Measurements from ENCODE around the gene WASHC2A. TPM values are rescaled to one million over a fixed set of nuclear protein-coding genes. Genes with fewer than 3 reads are reported as not detected.
"Not testable (repeated sequence)": the region's sequence is repeated elsewhere in the genome, so short reads cannot be mapped to it uniquely, and the experiment has no call there.

Gene WASHC2A
- polyA plus RNA-seq, 3 donors: 10.7 to 22.0 (median 16.4) TPM

GRCh38 chr10:50131245-50131965, 63.7 kb downstream of the WASHC2A start:
- WGBS, 3 donors: 89 to 94% (median 91%) methylated on average over 7 to 8 of the region's 8 CpGs
- not testable (repeated sequence) for H3K27ac ChIP-seq (ENCODE audit: low read depth, low read length)

DNA sequence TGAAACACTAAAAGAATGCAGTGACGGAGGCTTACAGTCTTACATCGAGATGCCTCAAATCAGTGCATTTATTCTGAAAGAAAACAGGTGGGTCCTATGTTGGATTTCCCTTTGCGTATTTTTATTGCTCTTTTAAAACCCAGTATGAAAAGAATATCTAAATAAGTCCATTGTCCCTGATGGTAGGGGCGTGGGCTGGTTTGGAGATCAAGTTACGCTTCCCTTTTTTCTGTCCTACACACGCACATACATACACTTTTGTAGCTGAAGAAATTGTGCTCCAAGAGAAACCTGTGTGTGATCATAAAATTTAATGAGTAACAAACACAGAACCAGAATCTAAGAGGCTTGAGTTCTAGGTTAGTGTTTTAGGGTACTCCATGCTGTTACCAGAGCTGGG, 64.6 kb downstream of the WASHC2A start:
- 92 to 94% (median 93%) methylated on average over 6 of the region's 6 CpGs for WGBS, 3 donors
- H3K27ac ChIP-seq (ENCODE audit: low read depth, low read length): not testable (repeated sequence)

GRCh38 chr10:50132841-50133240, 65.1 kb downstream of the WASHC2A start:
- not testable (repeated sequence) for H3K27ac ChIP-seq (ENCODE audit: low read depth, low read length)
- 89 to 97% (median 95%) methylated on average over 3 of the region's 3 CpGs for WGBS, 3 donors

DNA sequence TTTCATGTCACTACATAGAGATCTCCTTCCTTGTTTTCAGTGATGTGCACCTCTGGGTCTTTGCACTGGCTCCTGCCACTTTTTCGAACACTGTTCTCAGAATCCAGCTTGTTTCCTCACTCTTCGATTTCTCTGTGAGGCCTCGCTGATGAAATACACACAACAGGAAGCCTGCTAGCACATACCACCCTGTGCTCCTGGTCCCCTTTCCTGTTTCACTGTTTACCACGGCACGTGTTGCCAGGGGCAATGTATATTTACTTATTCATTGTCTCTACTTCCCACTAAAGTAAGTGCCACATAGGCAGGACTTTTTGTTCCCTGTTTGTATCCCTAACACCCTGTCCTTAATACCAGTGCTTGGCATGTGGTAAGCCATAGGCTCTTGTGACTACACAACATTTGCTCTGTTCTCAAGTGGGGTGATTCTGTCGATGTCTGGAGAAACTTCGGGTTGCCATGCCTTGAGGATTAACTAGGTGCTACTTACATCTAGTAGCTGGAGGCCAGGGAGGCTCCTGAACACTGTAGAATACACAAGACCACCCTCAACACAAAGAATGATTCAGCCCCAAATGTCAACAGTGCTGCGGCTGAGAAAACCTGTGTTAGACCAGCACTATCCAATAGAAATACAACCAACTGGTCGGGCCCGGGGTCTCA, 75.9 kb downstream of the WASHC2A start:
- WGBS, 3 donors: 46 to 54% (median 47%) methylated on average over 9 to 10 of the region's 10 CpGs
- H3K27ac ChIP-seq (ENCODE audit: low read depth, low read length): not testable (repeated sequence)

DNA sequence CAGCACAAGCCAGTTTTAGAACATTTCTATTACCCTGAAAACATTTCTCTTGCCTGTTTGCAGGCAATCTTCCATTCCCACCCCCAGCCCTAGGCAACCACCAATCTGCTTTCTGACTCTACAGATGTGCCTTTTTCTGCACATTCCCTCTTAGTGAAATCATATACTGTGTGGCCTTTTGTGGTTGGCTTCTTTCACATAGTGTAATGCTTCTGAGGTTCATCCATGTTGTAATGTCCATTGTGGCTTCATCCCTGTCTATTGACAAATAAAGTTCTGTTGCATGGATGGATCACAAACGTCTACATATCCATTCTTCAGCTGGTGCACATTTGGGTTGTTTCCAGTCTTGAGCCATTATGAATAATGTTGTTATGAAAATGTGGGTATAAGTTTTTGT, 77.8 kb downstream of the WASHC2A start:
- H3K27ac ChIP-seq (ENCODE audit: low read depth, low read length): not testable (repeated sequence)
- 0% methylated on average over 1 of the region's 1 CpG for WGBS, 3 donors

- no peak overlapping the region for H3K27ac ChIP-seq (ENCODE audit: low read depth, low read length)
- WGBS, 3 donors: 2 to 6% (median 2%) methylated on average over 34 of the region's 34 CpGs
Measured at GRCh38 chr10:50152792-50153272, 85.1 kb downstream of the WASHC2A start.

DNA sequence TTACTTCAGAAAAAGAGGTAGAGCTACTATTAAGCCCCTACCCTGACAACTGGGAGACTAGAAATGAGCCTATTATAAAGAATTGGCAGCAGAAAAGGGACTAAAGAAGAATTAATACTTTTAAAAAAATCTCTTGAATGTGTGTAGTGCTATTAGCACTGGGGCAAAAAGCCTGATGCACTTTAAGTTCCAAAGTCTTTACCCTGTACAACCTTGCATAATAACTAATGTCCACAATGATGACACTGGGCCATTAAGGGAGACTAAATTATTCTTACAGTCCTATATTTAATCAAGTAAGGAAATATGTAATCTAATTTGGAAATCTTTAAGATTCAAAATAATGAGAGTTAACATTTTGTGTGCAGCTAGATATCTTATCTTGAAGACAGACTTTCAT, 90.1 kb downstream of the WASHC2A start:
- H3K27ac ChIP-seq (ENCODE audit: low read depth, low read length): not testable (repeated sequence)

DNA sequence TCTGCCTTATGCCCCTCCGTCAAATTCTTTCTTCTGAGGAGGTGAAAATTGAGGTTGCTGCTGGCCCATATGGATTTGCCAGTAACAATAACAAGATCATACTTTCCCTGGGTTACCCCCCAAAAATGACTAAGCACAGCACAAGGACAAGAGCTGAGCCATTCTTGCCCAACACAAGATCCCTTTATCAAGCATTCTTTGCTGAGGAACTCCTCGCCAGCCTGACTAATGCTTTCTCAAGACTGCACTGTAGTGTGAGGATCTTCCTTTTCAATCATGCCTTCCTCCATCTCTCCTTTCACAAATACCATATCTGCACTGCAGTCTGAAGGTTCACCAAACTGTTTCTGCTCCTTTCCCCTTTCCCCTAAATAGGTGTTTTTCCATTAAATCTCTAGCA, 92.1 kb downstream of the WASHC2A start:
- not testable (repeated sequence) for H3K27ac ChIP-seq (ENCODE audit: low read depth, low read length)
- 79 to 83% (median 82%) methylated on average over 2 of the region's 2 CpGs for WGBS, 3 donors

DNA sequence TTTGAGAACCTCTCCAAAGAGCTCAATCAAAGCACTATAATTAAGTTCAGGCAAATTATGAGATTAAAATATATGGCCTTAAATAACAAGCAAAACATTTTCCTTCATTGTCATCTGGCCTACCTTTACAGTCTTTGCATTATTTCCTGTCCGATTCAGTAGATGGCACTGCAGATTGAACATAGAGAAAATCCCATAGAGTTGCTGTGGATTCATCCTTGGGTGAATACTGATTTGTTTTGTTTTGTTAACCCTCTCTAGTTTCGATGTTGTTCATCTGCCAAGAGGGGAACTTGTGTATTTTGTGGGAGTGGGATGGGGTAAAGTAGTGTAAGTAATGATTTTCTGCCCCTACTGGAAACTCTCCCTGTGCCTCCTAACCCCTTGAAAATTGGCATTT, 97.3 kb downstream of the WASHC2A start:
- H3K27ac ChIP-seq (ENCODE audit: low read depth, low read length): not testable (repeated sequence)
- 57 to 65% (median 60%) methylated on average over 2 of the region's 2 CpGs for WGBS, 3 donors

DNA sequence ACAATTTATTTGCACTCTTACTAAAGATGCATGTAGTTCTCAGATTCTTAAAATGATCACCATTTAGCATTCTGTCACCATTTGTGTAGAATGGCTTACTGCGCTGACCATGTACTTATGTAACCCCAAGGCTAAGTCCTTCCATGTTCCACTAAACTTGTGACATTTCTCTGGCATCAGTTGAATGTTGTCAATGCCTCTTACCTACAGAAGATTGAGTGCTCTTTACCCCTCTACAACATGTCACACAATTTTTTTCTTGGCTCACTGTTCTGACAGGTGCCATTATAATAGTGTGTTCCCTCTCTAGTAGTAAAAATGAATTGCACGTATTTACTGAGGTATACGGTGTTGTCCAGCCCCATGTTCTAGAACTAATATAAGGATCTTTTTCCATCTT, 100.1 kb downstream of the WASHC2A start:
- WGBS, 3 donors: 89 to 97% (median 96%) methylated on average over 3 of the region's 3 CpGs
- not testable (repeated sequence) for H3K27ac ChIP-seq (ENCODE audit: low read depth, low read length)

DNA sequence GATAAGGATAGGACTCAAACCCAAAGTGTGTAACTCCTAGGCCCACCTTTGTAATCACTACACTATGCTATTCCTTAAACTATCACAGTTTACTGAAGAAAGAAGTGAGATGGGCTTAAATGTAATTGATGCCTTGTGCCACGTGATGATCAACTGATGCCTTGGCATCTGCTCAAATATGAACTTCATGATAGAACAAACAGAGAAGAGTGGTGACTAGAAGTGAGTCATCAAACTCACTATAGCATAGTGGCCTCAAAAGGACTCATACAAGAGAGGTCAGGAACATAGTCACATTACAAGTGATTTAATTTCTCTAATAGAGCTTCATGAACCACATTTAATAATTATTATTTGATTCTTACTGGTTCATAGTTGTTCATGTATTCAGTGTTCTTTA, 101.8 kb downstream of the WASHC2A start:
- H3K27ac ChIP-seq (ENCODE audit: low read depth, low read length): not testable (repeated sequence)
- 57 to 88% (median 88%) methylated on average over 1 of the region's 1 CpG for WGBS, 3 donors

- WGBS, 3 donors: 48 to 79% (median 51%) methylated on average over 2 to 3 of the region's 3 CpGs
- not testable (repeated sequence) for H3K27ac ChIP-seq (ENCODE audit: low read depth, low read length)
Measured at GRCh38 chr10:50174788-50175525, 107.2 kb downstream of the WASHC2A start.

Other genes starting within 250 kb of the WASHC2A start
- 1 to 10 TPM; 4.5 to 7.1 (median 6.7) TPM for gene PARG, start 125.9 kb upstream of the WASHC2A start, polyA plus RNA-seq
- 10 to 100 TPM in 1 of 3 donors, 1 to 10 TPM in 2; 4.2 to 14.8 (median 9.0) TPM for gene TIMM23B, start 125.9 kb upstream of the WASHC2A start, polyA plus RNA-seq
- gene AGAP6, start 79.5 kb upstream of the WASHC2A start, polyA plus RNA-seq: 10 to 100 TPM in 1 of 3 donors, 1 to 10 TPM in 2; 5.6 to 12.7 (median 9.4) TPM
- under 1 TPM; 0.11 to 0.70 (median 0.40) TPM for gene ASAH2, start 183.6 kb downstream of the WASHC2A start, polyA plus RNA-seq

Measured in adipose tissue (tissue), 3 donors.